ENCODE results near the gene CFAP74. TPM values are rescaled to one million over a fixed set of nuclear protein-coding genes. Genes with fewer than 3 reads are reported as not detected.

CFAP74 gene
- total and polyA plus RNA-seq, 9 donors: 0.05 to 8.0 (median 0.58) TPM; not detected in 1

GRCh38 chr1:1926886-1927660 is 76.5 kb downstream of the CFAP74 start:
- 81 to 86% (median 85%) methylated on average over 20 to 21 of the region's 21 CpGs for WGBS, 3 donors
- H3K4me3 ChIP-seq: no peak overlapping the region
- no peak for DNase-seq
- H3K27ac ChIP-seq: no peak overlapping the region
- no peaks in the 10 kb centered on the region for H3K9me3 ChIP-seq
- intact Hi-C loops (cut with DNase I): no loop called here
- TF ChIP-seq POLR2A (IDR thresholded peaks at IDR 0.05): no peak
- TF ChIP-seq EP300 (IDR thresholded peaks at IDR 0.05): no peak
- no peak for TF ChIP-seq CTCF (IDR thresholded peaks at IDR 0.05)
- no peaks in the 10 kb centered on the region for H3K36me3 ChIP-seq
- H3K4me1 ChIP-seq (ENCODE audit: insufficient read depth): no peaks in the 10 kb centered on the region
- H3K27me3 ChIP-seq: no peaks in the 10 kb centered on the region

- Histone ChIP-seq H3K4me3 (no peak overlapping the region), H3K27me3 (no peaks in the 10 kb centered on the region), H3K4me1 (ENCODE audit: insufficient read depth) (no peaks in the 10 kb centered on the region), H3K9me3 (no peaks in the 10 kb centered on the region), H3K27ac (no peak overlapping the region), H3K36me3 (no peaks in the 10 kb centered on the region)
- DNase-seq: no peak
- intact Hi-C loops (cut with DNase I): no loop called here
- no peak for TF ChIP-seq POLR2A (IDR thresholded peaks at IDR 0.05)
- TF ChIP-seq EP300 (IDR thresholded peaks at IDR 0.05): no peak
- TF ChIP-seq CTCF (IDR thresholded peaks at IDR 0.05): no peak
- WGBS, 3 donors: 78 to 84% (median 83%) methylated on average over 21 to 26 of the region's 26 CpGs
Measured at GRCh38 chr1:1926346-1926811, 77.2 kb downstream of the CFAP74 start.

GRCh38 chr1:1925437-1926345 is 77.9 kb downstream of the CFAP74 start:
- TF ChIP-seq POLR2A (IDR thresholded peaks at IDR 0.05) (no peak), EP300 (IDR thresholded peaks at IDR 0.05) (no peak), CTCF (IDR thresholded peaks at IDR 0.05) (no peak)
- WGBS, 3 donors: 67 to 71% (median 69%) methylated on average over 26 to 27 of the region's 27 CpGs
- intact Hi-C loops (cut with DNase I): no loop called here
- Histone ChIP-seq H3K36me3 (no peaks in the 10 kb centered on the region), H3K9me3 (no peaks in the 10 kb centered on the region), H3K27ac (no peak overlapping the region), H3K4me3 (no peak overlapping the region), H3K4me1 (ENCODE audit: insufficient read depth) (no peaks in the 10 kb centered on the region), H3K27me3 (no peaks in the 10 kb centered on the region)
- DNase-seq: peak in 1 of 5 donors; percentile 16

- Histone ChIP-seq H3K9me3 (no peaks in the 10 kb centered on the region), H3K27me3 (no peaks in the 10 kb centered on the region), H3K27ac (no peak overlapping the region), H3K36me3 (no peaks in the 10 kb centered on the region), H3K4me1 (ENCODE audit: insufficient read depth) (no peaks in the 10 kb centered on the region), H3K4me3 (no peak overlapping the region)
- DNase-seq: no peak
- 90 to 92% (median 91%) methylated on average over 21 of the region's 21 CpGs for WGBS, 3 donors
- TF ChIP-seq EP300 (IDR thresholded peaks at IDR 0.05) (no peak), POLR2A (IDR thresholded peaks at IDR 0.05) (no peak), CTCF (IDR thresholded peaks at IDR 0.05) (no peak)
- intact Hi-C loops (cut with DNase I): no loop called here
Measured at GRCh38 chr1:1924849-1925248, 78.7 kb downstream of the CFAP74 start.
